Measurements from ENCODE around the gene FAM227B. TPM values are rescaled to one million over a fixed set of nuclear protein-coding genes. Genes with fewer than 3 reads are reported as not detected.

The FAM227B gene
- polyA plus RNA-seq, 1 donor (not counting 4 experiments of a cell fraction or from before 2014, with no cell fraction given) = 7.2 TPM

- H3K9me1 ChIP-seq (ENCODE audit: control insufficient read depth, extremely low read depth, insufficient read depth, low read length) = no peaks in the 10 kb centered on the region
- H3K9ac ChIP-seq (ENCODE audit: control insufficient read depth, extremely low read depth, insufficient read depth, low read length) = no peak overlapping the region
- no peaks in the 10 kb centered on the region for H3K27me3 ChIP-seq (ENCODE audit: control insufficient read depth, extremely low read depth, insufficient read depth, low read length)
- no peak for FAIRE-seq
- dilution Hi-C loops (cut with MboI; ENCODE audit: extremely low pct_ligation_motif_present, low sequenced_read_pairs) = no loop called here
- no peaks in the 10 kb centered on the region for H3K36me3 ChIP-seq (ENCODE audit: control insufficient read depth in 2 of 2, extremely low read depth in 1 of 2, insufficient read depth in 2 of 2, low read length in 2 of 2)
- no peak overlapping the region for H3K27ac ChIP-seq (ENCODE audit: control insufficient read depth, insufficient read depth, low read length)
- H2AFZ ChIP-seq (ENCODE audit: control insufficient read depth, low read length) = no peak overlapping the region
- DNase-seq (ENCODE audit: low read depth, low spot score) = no peak
- no peak overlapping the region for H3K4me2 ChIP-seq (ENCODE audit: control insufficient read depth, extremely low read depth, insufficient read depth, low read depth, low read length)
- H4K20me1 ChIP-seq (ENCODE audit: control insufficient read depth, extremely low read depth, insufficient read depth, low read length) = no peaks in the 10 kb centered on the region
- no peaks in the 10 kb centered on the region for H3K9me3 ChIP-seq (ENCODE audit: control insufficient read depth, low read depth, low read length)
- no peak for TF ChIP-seq EZH2 (IDR thresholded peaks at IDR 0.05; ENCODE audit: low read length)
- TF ChIP-seq, protein P1, sequence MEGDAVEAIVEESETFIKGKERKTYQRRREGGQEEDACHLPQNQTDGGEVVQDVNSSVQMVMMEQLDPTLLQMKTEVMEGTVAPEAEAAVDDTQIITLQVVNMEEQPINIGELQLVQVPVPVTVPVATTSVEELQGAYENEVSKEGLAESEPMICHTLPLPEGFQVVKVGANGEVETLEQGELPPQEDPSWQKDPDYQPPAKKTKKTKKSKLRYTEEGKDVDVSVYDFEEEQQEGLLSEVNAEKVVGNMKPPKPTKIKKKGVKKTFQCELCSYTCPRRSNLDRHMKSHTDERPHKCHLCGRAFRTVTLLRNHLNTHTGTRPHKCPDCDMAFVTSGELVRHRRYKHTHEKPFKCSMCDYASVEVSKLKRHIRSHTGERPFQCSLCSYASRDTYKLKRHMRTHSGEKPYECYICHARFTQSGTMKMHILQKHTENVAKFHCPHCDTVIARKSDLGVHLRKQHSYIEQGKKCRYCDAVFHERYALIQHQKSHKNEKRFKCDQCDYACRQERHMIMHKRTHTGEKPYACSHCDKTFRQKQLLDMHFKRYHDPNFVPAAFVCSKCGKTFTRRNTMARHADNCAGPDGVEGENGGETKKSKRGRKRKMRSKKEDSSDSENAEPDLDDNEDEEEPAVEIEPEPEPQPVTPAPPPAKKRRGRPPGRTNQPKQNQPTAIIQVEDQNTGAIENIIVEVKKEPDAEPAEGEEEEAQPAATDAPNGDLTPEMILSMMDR (optimal IDR thresholded peaks at IDR 0.05 in 1 of 3, IDR thresholded peaks at IDR 0.05 in 1 of 3, conservative IDR thresholded peaks at IDR 0.05 in 1 of 3; ENCODE audit: extremely low read depth in 1 of 3, insufficient read depth in 2 of 3, low read length in 3 of 3) = no peak
- no peak overlapping the region for H3K4me3 ChIP-seq (ENCODE audit: control insufficient read depth in 2 of 3, extremely low read depth in 1 of 3, insufficient read depth in 2 of 3, low read depth in 1 of 3, low read length in 3 of 3)
- H3K79me2 ChIP-seq (ENCODE audit: control insufficient read depth, insufficient read depth, low read length) = no peaks in the 10 kb centered on the region
- no peaks in the 10 kb centered on the region for H3K4me1 ChIP-seq (ENCODE audit: control insufficient read depth, extremely low read depth, insufficient read depth, low read length)
These were observed 90.5 kb downstream of the FAM227B start for GRCh38 chr15:49530092-49530491.

DNA sequence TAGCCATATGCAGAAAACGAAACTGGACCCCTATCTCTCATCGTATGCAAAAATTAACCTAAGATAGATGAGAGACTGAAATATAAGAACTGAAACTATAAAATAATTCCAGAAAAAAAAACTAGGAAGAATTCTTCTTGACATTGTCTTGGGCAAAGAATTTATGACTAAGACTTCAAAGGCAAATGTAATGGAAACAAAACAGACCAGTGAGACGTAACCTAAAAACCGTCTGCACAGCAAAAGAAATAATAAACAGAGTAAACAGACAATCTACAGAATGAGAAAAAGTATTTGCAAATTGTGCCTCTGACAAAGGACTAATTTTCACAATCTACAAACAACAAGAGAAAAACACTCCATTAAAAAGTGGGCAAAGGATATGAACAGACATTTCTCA lies 92.3 kb downstream of the FAM227B start:
- no peaks in the 10 kb centered on the region for H3K27me3 ChIP-seq (ENCODE audit: control insufficient read depth, extremely low read depth, insufficient read depth, low read length)
- H3K79me2 ChIP-seq (ENCODE audit: control insufficient read depth, insufficient read depth, low read length) = no peaks in the 10 kb centered on the region
- H3K9ac ChIP-seq (ENCODE audit: control insufficient read depth, extremely low read depth, insufficient read depth, low read length) = no peak overlapping the region
- DNase-seq (ENCODE audit: low read depth, low spot score) (no peak), FAIRE-seq (no peak)
- no peaks in the 10 kb centered on the region for H4K20me1 ChIP-seq (ENCODE audit: control insufficient read depth, extremely low read depth, insufficient read depth, low read length)
- no peak for TF ChIP-seq EZH2 (IDR thresholded peaks at IDR 0.05; ENCODE audit: low read length)
- TF ChIP-seq, protein P1 (optimal IDR thresholded peaks at IDR 0.05 in 1 of 3, IDR thresholded peaks at IDR 0.05 in 1 of 3, conservative IDR thresholded peaks at IDR 0.05 in 1 of 3; ENCODE audit: extremely low read depth in 1 of 3, insufficient read depth in 2 of 3, low read length in 3 of 3) = no peak
- H3K9me3 ChIP-seq (ENCODE audit: control insufficient read depth, low read depth, low read length) = no peaks in the 10 kb centered on the region
- no peaks in the 10 kb centered on the region for H3K9me1 ChIP-seq (ENCODE audit: control insufficient read depth, extremely low read depth, insufficient read depth, low read length)
- dilution Hi-C loops (cut with MboI; ENCODE audit: extremely low pct_ligation_motif_present, low sequenced_read_pairs) = no loop called here
- H3K4me2 ChIP-seq (ENCODE audit: control insufficient read depth, extremely low read depth, insufficient read depth, low read depth, low read length) = no peak overlapping the region
- no peak overlapping the region for H3K4me3 ChIP-seq (ENCODE audit: control insufficient read depth in 2 of 3, extremely low read depth in 1 of 3, insufficient read depth in 2 of 3, low read depth in 1 of 3, low read length in 3 of 3)
- H3K4me1 ChIP-seq (ENCODE audit: control insufficient read depth, extremely low read depth, insufficient read depth, low read length) = no peaks in the 10 kb centered on the region
- H3K27ac ChIP-seq (ENCODE audit: control insufficient read depth, insufficient read depth, low read length) = no peak overlapping the region
- H3K36me3 ChIP-seq (ENCODE audit: control insufficient read depth in 2 of 2, extremely low read depth in 1 of 2, insufficient read depth in 2 of 2, low read length in 2 of 2) = no peaks in the 10 kb centered on the region
- H2AFZ ChIP-seq (ENCODE audit: control insufficient read depth, low read length) = no peak overlapping the region
